Measurements from ENCODE around the gene P3H1.
"Not testable (repeated sequence)": the region's sequence is repeated elsewhere in the genome, so short reads cannot be mapped to it uniquely, and the experiment has no call there.

Gene P3H1

DNA sequence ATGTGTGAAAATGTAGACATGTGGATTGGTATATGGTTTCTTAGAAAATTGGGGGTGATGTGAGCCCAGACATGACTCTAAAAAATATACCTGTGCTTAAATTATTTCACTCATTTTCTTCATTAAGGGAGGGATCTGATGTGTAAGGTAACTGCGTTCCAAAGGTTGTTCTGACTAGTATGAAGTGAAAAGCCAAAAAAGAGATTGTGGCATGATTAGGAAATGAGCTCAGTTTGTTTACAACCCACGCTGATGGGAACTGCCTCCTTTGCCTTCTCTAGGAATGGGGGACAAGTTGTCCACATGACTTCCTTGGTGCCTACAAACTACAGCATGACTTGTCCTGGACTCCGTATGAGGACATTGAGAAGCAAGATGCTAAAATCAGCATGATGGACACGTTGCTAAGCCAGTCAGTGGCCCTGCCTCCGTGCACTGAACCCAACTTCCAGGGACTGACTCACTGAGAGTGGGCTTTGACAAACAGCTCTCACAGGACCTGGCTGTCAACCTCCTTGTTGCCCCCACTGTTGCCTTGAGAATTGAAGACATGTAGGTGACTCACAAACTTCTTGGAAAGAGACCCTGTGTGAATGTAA, 8.2 kb upstream of the P3H1 start:
- no peak for DNase-seq (ENCODE audit: insufficient read length, low spot score)

DNA sequence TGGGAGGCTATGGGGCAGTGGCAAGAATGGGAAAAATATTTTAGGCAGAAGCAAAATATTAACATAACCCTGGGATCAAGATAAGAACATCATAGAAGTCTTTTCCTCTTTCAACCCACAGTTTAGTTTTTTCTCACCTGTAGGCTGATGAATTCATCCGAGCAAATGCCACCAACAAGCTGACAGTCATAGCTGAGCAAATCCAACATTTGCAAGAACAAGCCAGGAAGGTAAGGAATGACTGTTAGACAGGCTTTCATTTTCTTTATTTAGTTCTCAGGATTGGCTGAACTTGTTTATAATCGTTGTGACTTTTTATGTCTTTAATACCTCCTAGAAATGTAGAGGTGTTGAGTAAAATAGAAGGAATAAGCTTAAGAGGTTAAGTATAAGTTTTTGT, 6.6 kb upstream of the P3H1 start:
- DNase-seq (ENCODE audit: insufficient read length, low spot score) (no peak), FAIRE-seq (no peak)

More for the DNA sequence above, 8.2 kb upstream of the P3H1 start:
- FAIRE-seq, result no peak

DNA sequence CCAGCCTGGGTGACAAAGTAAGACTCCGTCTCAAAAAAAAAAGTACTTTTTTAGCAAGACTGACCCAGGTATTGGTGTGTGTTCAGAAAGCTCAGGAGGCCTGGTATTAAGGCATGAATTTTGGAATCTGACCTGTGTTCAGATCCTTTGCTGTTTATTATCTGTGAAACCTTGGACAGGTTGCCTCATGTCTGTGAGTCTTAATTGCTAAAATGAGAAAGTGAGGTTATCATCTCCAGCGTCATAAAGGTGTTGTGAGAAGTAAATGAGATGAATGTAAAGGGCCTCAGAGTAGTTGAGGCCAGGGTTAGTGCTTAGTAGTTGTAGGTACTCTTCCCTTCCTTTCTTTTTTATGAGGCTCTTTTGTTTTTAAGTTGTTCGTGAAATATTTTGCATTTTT, 3.0 kb upstream of the P3H1 start:
- no peak for FAIRE-seq

DNA sequence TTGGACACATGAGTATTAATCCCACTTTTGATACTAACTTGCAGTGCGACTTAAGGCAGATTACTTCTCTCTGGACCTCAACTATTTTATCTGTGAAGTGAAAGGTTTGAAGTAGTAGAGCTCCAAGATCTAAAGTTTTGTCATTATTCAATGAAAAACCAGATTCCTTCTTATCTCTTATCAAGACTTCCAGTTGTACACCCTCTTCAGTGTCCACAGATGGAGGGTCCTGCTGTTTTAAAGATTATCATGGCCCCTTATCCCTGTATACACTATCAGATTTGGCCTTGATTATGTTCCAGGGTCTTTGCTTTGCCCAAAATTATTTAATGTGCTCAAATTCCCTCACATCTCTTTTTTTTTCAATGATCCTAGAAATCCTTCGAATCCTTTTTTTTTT, 1.3 kb upstream of the P3H1 start:
- FAIRE-seq (no peak), DNase-seq (ENCODE audit: insufficient read length, low spot score) (no peak)

More for the DNA sequence above, 3.0 kb upstream of the P3H1 start:
- no peak for DNase-seq (ENCODE audit: insufficient read length, low spot score)

DNA sequence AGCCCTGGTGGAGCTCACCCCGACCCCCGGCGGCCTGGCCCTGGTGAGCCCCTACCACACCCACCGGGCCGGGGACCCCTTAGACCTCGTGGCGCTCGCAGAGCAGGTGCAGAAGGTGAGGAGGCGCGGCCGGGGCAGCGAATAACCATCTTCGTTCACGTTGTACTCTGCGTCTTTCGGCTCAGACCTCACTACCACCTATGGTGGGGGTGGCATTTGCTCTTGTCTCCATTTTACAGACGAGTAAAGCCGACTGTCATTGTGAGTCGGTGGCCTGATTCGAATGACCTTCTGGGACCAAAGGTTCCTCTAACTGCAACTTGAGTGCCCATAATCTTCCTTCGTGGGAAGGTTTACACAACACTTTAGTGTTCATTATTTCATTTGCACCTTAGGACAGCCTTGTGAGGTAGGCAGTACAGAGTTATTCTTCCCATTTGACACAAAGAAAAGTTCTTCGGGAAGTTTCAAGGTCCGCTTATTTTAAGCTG, 727 bp upstream of the P3H1 start:
- FAIRE-seq, result peak; percentile 8
- no peak for DNase-seq (ENCODE audit: insufficient read length, low spot score)

DNA sequence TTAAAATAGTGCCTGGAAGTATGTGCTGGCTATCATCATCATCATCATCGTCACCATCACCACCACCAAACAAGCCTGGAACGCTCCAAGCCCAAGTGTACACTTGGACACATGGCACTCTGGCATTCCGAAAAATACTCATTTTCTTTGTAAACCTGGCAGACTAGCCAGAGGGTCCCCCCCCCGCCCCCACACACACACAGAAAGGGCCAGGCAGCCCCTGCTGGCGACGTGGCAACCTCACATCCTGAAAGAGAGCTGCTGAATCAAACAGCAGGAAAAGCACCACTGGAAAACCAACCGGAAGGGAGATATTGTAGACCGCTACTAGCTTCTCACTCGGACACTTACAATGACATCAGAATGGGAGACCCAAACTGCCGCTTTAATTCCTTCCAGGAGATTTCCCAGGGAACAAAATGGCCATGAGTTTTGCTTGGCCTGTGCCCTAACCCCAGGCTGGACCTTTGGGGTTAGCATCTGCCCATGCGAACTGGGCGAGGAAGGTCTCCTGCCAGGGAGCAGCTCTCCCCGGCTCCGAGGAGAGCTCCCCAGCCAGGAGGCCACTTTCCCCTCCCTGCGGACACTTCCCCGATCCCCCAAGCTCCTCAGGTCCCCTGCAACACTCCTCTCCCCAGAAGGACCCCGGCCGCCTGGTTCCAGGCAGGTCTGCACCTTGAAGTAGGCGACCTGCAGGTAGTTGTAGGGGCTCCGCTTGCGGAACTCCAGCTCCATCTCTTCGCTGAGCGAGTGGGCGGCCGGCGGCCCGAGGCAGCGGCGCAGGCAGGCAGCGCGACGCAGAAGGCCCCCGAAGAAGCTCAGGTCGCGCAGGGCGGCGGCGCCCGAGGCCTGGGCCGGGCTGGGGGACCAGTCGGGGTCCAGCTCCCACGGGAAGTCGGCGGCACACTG, 742 bp downstream of the P3H1 start:
- DNase-seq (ENCODE audit: insufficient read length, low spot score), result no peak
- peak; percentile 65 for FAIRE-seq

DNA sequence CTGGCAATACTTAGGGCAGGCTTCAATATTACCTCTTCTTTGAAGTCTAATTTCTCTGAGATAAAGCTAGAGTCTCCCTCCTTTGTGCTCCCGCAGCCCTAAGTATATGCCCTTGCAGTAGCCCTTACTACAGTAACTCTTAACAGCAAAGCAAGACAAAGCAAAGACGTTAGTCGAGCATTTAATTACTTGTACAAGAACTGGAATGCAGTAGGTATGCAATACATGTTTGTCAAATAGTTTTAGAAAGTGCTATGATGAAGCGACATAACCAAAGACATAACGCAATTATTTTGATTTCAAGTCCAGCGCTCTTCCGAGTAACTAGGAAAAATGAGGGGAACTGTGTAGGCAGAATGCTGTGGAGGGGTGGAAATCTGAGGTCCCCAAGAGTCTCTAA, 1.6 kb downstream of the P3H1 start:
- DNase-seq (ENCODE audit: insufficient read length, low spot score) (no peak), FAIRE-seq (no peak)

DNA sequence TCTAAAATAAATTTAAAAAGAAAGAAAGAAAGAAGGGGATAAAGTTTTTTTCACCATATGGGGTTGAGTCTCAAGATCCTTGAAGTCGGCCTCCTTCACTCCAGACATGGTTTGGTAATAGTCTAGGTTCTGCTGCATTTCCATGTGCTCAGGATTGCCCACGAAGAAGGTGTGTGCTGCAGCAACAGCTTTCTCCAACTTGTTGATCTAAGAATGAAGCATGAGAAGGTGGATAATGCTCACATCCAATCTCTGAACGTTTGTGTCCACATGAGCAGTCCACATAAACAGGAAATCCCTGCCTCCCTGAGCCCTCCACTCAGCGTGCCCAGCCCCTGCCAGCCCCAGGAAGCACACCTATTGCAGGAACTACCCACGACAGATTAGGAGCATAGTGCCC, 4.6 kb downstream of the P3H1 start:
- FAIRE-seq, result no peak
- no peak for DNase-seq (ENCODE audit: insufficient read length, low spot score)

DNA sequence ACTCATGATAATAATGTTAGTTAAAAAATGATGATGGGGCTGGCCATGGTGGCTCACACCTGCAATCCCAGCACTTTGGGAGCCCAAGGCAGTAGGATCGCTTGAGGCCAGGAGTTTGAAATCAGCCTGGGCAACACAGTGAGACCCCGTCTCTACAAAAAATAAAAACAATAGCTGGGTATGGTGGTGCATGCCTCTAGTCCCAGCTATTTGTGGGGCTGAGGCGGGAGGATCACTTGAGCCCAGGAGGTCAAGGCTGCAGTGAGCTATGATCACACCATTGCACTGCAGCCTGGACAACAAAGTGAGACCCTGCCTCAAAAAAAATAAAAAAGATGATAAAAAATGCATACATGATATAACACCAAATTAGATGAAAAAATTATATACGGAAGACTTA, 5.3 kb downstream of the P3H1 start:
- DNase-seq (ENCODE audit: insufficient read length, low spot score) (no peak), FAIRE-seq (no peak)

DNA sequence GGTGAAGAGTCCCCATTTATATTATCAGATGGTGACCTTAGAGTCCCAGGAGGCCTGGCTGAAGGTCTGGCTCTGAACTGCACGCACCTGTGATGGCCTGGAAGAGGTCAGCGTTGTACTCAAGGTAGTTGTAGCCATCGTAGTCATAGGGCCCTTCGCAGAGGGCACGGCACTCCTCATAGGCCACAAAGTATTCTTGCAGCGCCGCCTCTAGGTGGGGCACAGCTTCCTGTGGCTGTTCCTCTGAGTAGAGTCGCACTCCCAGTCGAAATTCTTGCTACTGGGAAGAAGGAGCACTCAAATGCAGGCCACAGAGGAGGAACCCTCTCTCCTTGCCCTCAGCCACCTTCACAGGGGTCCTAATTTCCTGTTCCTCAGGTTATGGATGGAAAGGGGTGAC, 7.7 kb downstream of the P3H1 start:
- DNase-seq (ENCODE audit: insufficient read length, low spot score), result no peak
- no peak for FAIRE-seq

DNA sequence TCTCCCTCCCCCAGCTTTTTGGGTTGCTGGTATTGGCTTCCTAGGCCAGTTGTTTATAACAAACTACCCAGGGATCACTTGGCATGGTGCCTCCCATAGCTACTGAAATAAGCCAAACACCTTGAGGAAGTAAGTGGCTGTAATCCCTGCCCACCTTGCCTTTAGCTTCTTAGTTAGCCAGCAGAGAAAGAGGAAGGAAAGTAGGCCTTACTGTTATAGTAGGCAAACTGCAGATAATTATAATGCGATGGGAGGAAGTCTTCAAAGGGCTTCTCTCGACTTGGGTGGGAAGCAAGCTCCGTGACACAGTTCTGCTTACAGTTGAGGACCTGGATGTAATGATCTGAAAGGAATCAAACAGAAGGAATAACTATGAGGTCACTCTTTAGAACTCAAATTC, 8.2 kb downstream of the P3H1 start:
- DNase-seq (ENCODE audit: insufficient read length, low spot score), result no peak
- FAIRE-seq, result no peak

DNA sequence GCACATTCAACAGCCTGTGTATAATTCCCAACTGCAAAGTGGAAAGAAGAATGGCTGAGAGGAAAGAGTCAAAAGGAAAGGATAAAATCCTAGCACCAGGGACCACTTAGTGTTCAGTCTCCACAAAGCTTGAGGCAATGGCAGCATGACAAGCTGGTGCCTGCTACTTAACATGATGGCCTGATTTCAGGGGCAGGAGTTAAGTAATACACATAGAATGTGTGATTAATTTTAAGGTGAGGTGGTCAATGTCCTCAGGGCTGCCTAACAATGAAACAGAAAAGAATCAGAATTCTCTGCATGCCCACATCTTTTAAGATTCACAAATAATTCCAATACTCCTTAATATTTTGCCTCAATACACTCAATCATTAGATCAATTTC, 8.9 kb downstream of the P3H1 start:
- DNase-seq (ENCODE audit: insufficient read length, low spot score), result no peak
- FAIRE-seq, result no peak

DNA sequence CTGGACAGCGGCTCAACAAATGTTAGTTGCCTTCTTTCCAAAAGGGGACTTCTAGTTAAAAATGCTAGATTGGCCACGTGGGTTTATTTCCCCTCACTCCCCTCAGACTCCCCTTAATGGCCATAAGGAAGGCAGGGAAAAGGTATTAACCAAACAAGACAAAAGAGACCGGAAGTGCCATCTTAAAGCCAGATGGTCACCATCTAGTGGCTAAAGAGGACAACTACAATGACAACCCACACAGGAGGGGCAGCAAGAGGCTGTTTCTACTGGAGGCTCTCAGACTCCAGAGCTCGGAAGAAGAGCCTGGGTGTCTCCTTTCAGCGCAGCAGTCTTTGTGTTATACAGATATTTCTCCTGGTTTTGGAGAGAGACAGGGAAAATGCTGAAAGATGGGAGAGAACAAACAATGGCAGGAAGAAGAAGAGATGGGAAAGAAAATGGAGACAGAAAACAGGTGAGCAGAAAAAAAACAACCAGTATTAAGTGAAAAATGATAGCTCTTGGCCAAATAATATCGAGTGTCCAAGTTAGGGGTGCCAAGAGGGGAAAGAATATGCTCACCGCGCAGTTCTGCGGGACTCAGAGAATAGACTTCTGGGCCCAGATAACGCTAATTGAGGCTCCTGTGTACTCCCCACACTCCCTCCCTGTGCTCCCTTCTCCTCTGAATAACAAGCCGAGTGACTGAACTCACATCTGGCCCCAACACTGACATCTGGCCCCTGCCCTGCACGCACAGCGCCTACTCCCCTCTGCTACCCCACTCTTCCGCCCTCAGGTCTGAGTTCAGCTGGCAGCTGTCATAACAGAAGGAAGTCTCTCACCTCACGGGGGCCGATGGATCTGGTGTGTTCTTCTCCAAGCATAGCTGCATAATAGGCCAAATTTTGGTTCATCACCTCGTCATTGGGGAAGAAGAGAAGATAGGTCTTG, 9.6 kb downstream of the P3H1 start:
- FAIRE-seq (peak; percentile 70), DNase-seq (ENCODE audit: insufficient read length, low spot score) (peak; percentile 69)

DNA sequence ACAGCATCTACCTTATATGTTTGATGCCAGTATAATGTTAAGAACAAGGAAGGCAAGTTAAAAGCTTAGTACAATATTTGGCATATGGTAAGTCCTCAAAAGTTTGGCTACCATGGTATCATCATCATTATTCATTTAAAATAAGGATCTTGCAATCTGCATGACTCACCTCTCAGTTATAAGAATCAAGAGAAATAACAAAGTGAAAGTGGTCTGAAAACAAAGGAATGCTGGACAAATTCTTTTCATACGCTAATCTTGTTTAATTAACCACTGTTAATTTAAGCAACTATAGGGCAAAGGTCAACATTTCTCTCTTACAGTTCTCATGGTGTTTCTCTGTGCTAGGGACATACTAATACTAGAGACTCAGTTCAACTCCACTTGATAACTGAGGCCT, 13.8 kb downstream of the P3H1 start:
- DNase-seq (ENCODE audit: insufficient read length, low spot score) (no peak), FAIRE-seq (no peak)

DNA sequence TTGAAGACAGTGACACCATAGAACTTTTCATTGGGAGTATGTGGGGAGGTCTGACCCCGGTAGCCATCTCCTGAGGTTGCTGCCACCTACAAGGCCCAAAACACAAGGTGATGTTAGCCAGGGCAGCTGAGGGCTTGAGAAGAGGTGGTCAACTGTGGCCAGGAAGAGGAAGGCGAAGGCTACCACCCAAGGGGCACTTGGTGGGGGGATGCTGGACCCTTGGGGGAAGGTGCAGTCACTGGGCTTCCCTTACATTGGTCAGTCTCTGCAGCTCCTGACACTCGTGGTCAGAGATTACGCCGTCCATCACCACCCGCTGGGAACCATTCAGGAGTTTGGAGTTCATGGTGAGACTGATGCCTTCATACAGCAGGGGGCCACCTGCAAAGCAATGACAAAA, 14.5 kb downstream of the P3H1 start:
- no peak for DNase-seq (ENCODE audit: insufficient read length, low spot score)
- no peak for FAIRE-seq

DNA sequence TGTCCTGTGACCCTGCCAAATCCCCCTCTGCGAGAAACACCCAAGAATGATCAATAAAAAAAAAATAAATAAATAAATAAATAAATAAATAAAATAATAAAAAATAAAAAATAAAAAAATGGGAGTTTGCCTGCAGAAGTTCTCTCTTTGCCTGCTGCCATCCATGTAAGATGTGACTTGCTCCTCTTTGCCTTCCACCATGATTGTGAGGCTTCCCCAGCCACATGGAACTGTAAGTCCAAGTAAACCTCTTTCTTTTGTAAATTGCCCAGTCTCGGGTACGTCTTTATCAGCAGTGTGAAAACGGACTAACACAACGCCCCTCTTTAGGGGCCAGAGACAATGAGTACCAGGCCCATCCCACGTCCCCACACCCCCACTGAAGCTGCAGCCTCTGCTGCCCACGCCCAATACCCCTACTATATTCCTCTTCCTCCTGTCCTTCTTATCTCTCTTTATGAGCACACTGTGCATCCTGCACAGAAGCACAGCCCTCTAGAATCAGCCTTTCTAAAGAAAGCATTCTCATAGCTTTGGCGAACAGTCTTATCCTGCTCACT, 15.2 kb downstream of the P3H1 start:
- FAIRE-seq; DNase-seq (ENCODE audit: insufficient read length, low spot score): not testable (repeated sequence)

DNA sequence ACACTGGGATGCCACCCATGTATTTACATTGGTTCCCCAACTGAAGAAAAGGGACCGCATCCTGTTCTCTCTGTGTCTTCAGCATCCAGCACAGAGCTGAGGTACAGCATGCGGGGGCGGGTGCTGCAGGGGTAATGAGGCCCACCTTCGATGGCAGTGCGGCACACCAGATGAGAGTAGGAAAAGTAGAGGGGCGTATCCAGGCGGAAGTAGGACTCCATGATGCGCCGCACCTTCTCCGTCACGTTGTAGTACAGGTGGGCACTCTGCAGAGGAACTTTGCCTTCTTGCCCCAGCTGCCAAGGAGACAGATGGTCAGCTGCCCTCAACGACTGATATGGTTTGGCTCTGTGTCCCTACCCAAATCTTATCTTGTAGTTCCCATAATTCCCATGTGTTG, 16.8 kb downstream of the P3H1 start:
- no peak for DNase-seq (ENCODE audit: insufficient read length, low spot score)

DNA sequence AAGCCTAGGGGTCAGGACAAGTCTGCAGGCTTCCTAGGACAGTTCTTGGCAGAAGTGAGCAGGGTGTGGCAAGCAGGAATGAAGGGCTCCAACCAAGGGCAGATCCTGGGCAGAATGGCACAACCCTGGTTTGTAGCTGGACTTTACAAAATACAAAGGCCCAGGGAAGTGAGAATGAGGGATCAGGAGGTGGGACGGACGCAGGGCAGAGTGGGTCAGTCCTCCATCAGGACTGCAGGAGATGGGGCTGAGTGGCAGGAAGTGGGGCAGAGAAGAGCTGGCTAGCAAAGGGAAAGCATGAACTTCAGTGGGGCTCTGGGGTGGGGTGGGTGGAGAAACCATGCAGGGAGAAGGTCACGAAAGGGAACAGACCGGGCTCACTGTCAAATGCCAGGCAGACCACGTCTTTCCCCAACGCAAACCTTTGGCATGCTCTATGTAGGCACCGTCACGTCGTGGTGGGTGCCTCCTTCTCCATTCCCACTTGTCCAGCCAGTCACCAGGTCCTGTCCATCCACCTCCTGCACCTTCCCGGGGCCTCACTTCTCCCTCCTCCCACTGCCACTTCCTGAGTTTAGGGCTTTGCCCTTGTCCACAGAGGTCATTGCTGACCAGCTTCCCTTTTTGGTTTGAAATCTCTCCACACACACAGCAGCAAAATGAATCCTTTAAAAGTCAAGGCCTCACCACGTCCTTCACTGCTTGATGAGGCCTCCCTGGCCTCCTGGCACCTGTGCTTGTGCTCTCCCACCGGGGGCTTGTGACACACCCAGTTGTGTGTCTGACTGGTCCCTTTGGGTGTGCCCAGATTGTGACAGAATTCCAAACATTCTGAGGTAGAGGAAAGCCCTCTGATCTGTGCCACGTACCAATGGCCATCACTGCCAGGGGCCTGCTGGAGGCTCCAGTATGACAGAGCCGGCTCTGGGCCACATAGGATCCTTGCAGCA, 18.1 kb downstream of the P3H1 start:
- FAIRE-seq (no peak), DNase-seq (ENCODE audit: insufficient read length, low spot score) (no peak)

More for the DNA sequence above, 16.8 kb downstream of the P3H1 start:
- FAIRE-seq, result no peak

DNA sequence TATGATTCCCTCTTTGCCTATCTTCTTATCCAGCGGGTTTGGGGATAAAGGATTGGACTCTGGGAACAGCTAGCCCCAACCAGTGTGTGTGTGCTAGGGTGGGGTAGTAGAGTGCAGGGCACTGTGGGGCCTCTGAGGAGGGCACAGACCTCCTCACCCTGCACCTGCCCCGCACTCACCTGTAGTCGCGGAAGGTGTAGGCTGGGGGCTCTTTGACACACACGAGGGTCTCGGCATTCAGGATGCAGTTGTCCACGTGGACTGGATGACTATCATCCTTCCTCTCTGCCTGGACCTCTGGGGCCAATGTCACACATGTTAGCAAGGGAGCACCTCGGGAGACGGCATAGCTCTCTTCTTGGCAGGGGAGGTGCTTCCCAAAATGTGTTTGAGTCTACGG, 18.8 kb downstream of the P3H1 start:
- no peak for DNase-seq (ENCODE audit: insufficient read length, low spot score)
- FAIRE-seq, result no peak

DNA sequence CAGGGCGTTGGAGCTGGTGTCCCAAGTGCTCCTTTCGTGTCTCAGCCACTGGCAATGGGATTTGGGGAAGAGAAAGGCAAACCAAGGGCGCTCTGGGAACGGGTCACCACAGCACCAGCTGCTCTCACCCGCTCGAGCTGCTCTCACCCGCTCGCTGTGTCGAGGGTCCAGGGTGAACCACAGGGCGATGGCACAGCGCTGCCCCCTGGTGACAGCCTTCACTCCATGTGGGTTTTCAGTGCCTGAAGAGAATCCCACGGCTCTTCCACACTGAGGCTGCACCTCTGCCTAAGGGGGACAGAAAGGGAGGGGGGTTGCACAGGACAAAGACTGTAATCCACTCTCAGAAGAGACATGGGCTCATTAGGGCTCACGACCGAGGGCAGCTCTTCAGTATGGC, 19.7 kb downstream of the P3H1 start:
- FAIRE-seq, result no peak
- peak; percentile 56 for DNase-seq (ENCODE audit: insufficient read length, low spot score)
